Heart right ventricle (tissue), 16 donors: ENCODE results near the gene WDR33. TPM values are rescaled to one million over a fixed set of nuclear protein-coding genes. Genes with fewer than 3 reads are reported as not detected.

Source experiments
- ATAC-seq, 8 donors: fragments of 200-7000 bp; cut with Tn5 transposase; one replicate each; pipeline ENCODE4 v1.9.1; 2020; ENCODE audit warnings: mild to moderate bottlenecking in 8 of 8, moderate library complexity in 8 of 8, moderate number of reproducible peaks in 1 of 8
- DNase-seq, 2 donors: peaks; one replicate each; pipeline ENCODE4 v3.0.0-alpha.2; 2020
- H3K27ac ChIP-seq, 10 donors: fragments of 200-600 bp; sonication (generic) in 2 of 10; one replicate each; pipeline versions ENCODE4 v1.5.0 to v1.8.0; 2020 to 2022; ENCODE audit warnings: mild to moderate bottlenecking in 3 of 10
- H3K27me3 ChIP-seq, 7 donors: fragments of 200-600 bp; one replicate each; pipeline ENCODE4 v1.8.0; 2021 to 2022; ENCODE audit warnings: mild to moderate bottlenecking in 2 of 7
- H3K36me3 ChIP-seq, 9 donors: fragments of 200-600 bp; sonication (generic) in 1 of 9; one replicate each; pipeline versions ENCODE4 v1.5.0 to v1.8.0; 2020 to 2022; ENCODE audit warnings: mild to moderate bottlenecking in 2 of 9
- H3K4me1 ChIP-seq, 9 donors: fragments of 200-600 bp; sonication (generic) in 1 of 9; one replicate each; pipeline versions ENCODE4 v1.5.0 to v1.8.0; 2020 to 2022; ENCODE audit warnings: mild to moderate bottlenecking in 4 of 9
- H3K4me3 ChIP-seq, 10 donors: fragments of 200-600 bp; sonication (generic) in 2 of 10; one replicate each; pipeline versions ENCODE4 v1.5.0 to v1.8.0; 2020 to 2022; ENCODE audit warnings: mild to moderate bottlenecking in 7 of 10, moderate library complexity in 2 of 10
- H3K9me3 ChIP-seq, 11 donors: fragments of 200-600 bp in 10 of 11; sonication (generic) in 2 of 11; one replicate each; pipeline versions ENCODE4 v1.5.0 to v1.8.0; 2013 to 2022; ENCODE audit warnings: mild to moderate bottlenecking in 2 of 11, control low read depth in 1 of 11, moderate library complexity in 1 of 11
- CTCF ChIP-seq, 9 donors: fragments of 200-600 bp; sonication (generic) in 2 of 9; IDR thresholded peaks; one replicate each; pipeline versions ENCODE4 v1.5.0 to v1.8.0; 2021 to 2022; ENCODE audit warnings: antibody characterized with exemption in 9 of 9, mild to moderate bottlenecking in 5 of 9, moderate library complexity in 1 of 9
- WGBS, 2 donors: extraction: QIAGEN DNeasy Blood & Tissue Kit; methylation state at CpG; one replicate each; pipeline ENCODE4 v1.1.7; 2013; ENCODE audit warnings: inconsistent platforms in 1 of 2; 5-methylcytosine and 5-hydroxymethylcytosine counted together
- intact Hi-C, 10 donors: fragments of 100-400 bp; cut with DNase I; formaldehyde crosslinking; loops; one replicate each; pipeline versions ENCODE4 v1.11.1 to v1.14.2; 2022
- polyA plus RNA-seq, 2 donors: library from polyadenylated mRNA; stranded (reverse); fragments of 200-250 nt; gene quantifications; one replicate each; pipeline ENCODE4 v1.2.3, GENCODE V29; 2013
- total RNA-seq, 10 donors: library from RNA; stranded (reverse); fragmentation: NEBNext Ultra II Directional in 3 of 10; extraction: Animal tissue kit (Norgen Biotek cat#: 25700) in 3 of 10; gene quantifications; one replicate each; pipeline versions ENCODE4 v1.2.1 to v1.2.4, GENCODE V29; 2021 to 2023
- donor health status: Arrhythmogenic right ventricular cardiomyopathy.
- donor health status: ischemic (EF 13 %, LVEDD 7.1; RV severe dilation, severe dysfunction).
- donor health status: healthy with polysubstance abuse.
- donor health status: DM: no; HTN: yes; CAD: no.
- donor health status: DM: no; HTN: no; CAD: no.
- donor health status: ischemic (EF 25% LVEDD 6.9; RV normal size, moderate dysfunction).
- donor health status: ischemic (EF 25% LVEDD 5.7; RV mildly dilated, moderate dysfunction).
- donor health status: healthy.
- donor health status: DM: yes; HTN: yes; CAD: no.
- donor health status: Ischemic cardiomyopathy.
- donor health status: ischemic (EF 35%, LVEDD 5.7; RV mildly dilated, moderate dysfunction).
- donor health status: nonischemic (EF 11% LVEDD 7.7; RV severe dilation, severe dysfunction).
- donor health status: DM: yes; HTN: yes; CAD: no.
- donor health status: PGD.
- donor health status: ischemic (EF 29% LVEDD 5.4; RV normal size, mild dysfunction).
- donor health status: nonischemic (EF 23%, LVEDD 6.1; RV moderate dilation, normal function).

Gene WDR33
- total and polyA plus RNA-seq, 12 donors, result 10.5 to 47.6 (median 42.1) TPM

DNA sequence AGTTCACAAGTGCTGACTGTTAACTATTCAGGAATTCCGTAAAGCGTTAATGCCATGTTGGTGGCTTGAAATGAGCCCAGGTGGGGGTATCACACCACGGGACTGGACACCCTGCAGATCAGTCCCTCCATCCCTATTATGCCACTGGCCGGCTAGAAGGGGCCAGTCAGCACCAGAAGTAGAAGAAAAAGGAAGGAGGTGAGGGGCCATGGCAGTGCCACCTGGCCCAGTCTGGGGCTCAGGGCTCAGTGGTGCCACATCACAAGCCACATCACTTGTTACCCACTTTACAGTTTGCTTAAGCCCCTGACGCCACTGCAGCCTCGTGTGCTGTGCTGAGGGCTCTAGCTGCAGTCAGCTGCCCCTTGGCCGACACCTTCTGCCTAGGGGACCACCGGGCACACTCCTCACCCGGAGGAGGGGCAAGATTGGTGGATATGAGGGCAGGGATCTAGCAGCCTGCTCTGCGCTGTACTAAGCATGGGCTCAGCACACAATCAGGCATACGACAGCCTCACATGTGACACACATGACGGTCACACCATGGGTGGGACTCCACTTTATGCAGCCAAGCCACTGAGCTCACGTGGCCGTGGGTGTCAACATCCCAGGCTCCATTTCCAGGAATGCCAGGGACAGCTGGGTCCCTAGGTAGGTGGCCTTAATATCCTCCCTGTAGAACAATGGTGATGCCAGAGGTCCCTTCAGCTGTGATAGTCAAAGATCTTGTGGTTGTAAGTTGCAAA lies 139.2 kb downstream of the WDR33 start:
- Histone ChIP-seq H3K36me3 (peaks cover 0 to 12% (median 0%) of the 10 kb centered on the region in 9 donors), H3K27ac (peak overlapping the region; percentile 88 to 98 (median 97)), H3K4me1 (peaks cover 10 to 90% (median 71%) of the 10 kb centered on the region in 9 donors), H3K27me3 (peaks cover 0 to 31% (median 0%) of the 10 kb centered on the region in 7 donors), H3K9me3 (peaks cover 0 to 9% (median 0%) of the 10 kb centered on the region in 11 donors), H3K4me3 (peak overlapping the region in 8 of 10 donors; percentile 70 to 95 (median 84))
- 44 to 58% methylated on average over 14 of the region's 14 CpGs for WGBS, 2 donors
- no peak for DNase-seq
- no peak for TF ChIP-seq CTCF (IDR thresholded peaks at IDR 0.05)
- intact Hi-C loops, result loop anchor here in 2 of 10 donors (2.0 to 10.0 kb wide), 2 partner anchors 13 to 157 kb away; no protein-coding TSS in a partner anchor
- peak in 1 of 8 donors; percentile 1 for ATAC-seq

- 76 to 80% methylated on average over 5 of the region's 5 CpGs for WGBS, 2 donors
- intact Hi-C loops, result loop anchor here in 1 of 10 donors (10.0 kb wide), 1 partner anchor 156 kb away; no protein-coding TSS in a partner anchor
- DNase-seq, result no peak
Observed at GRCh38 chr2:127670957-127671290, 140.0 kb downstream of the WDR33 start.

GRCh38 chr2:127670055-127670956 lies 140.7 kb downstream of the WDR33 start:
- intact Hi-C loops, result loop anchor here in 1 of 10 donors (10.0 kb wide), 1 partner anchor 156 kb away; no protein-coding TSS in a partner anchor
- Histone ChIP-seq H3K27me3 (peaks cover 0 to 27% (median 0%) of the 10 kb centered on the region in 7 donors), H3K9me3 (peaks cover 0 to 9% (median 0%) of the 10 kb centered on the region in 11 donors), H3K27ac (peak overlapping the region in 4 of 10 donors; percentile 35 to 98 (median 97)), H3K4me3 (no peak overlapping the region), H3K36me3 (peaks cover 0 to 12% (median 0%) of the 10 kb centered on the region in 9 donors), H3K4me1 (peaks cover 16 to 91% (median 77%) of the 10 kb centered on the region in 9 donors)
- no peak for DNase-seq
- 69 to 73% methylated on average over 10 of the region's 10 CpGs for WGBS, 2 donors
- ATAC-seq, result no peak
- TF ChIP-seq CTCF (IDR thresholded peaks at IDR 0.05), result no peak

More at GRCh38 chr2:127670957-127671290, 140.0 kb downstream of the WDR33 start:
- peaks cover 0 to 12% (median 0%) of the 10 kb centered on the region in 9 donors for H3K36me3 ChIP-seq
- no peak for ATAC-seq
- peak overlapping the region in 3 of 10 donors; percentile 97 to 98 (median 97) for H3K27ac ChIP-seq
- no peak overlapping the region for H3K4me3 ChIP-seq
- TF ChIP-seq CTCF (IDR thresholded peaks at IDR 0.05), result no peak
- peaks cover 0 to 27% (median 0%) of the 10 kb centered on the region in 7 donors for H3K27me3 ChIP-seq
- H3K9me3 ChIP-seq, result peaks cover 0 to 9% (median 0%) of the 10 kb centered on the region in 11 donors
- H3K4me1 ChIP-seq, result peaks cover 10 to 90% (median 73%) of the 10 kb centered on the region in 9 donors

GRCh38 chr2:127669056-127669455 lies 141.9 kb downstream of the WDR33 start:
- peaks cover 0 to 12% (median 0%) of the 10 kb centered on the region in 9 donors for H3K36me3 ChIP-seq
- intact Hi-C loops, result no loop called here
- peaks cover 0 to 29% (median 0%) of the 10 kb centered on the region in 7 donors for H3K27me3 ChIP-seq
- no peak for ATAC-seq
- H3K9me3 ChIP-seq, result peaks cover 0 to 9% (median 0%) of the 10 kb centered on the region in 11 donors
- peaks cover 23 to 97% (median 88%) of the 10 kb centered on the region in 9 donors for H3K4me1 ChIP-seq
- DNase-seq, result no peak
- whole genome bisulfite sequencing, 2 donors, result 63 to 67% methylated on average over 7 of the region's 7 CpGs
- H3K4me3 ChIP-seq, result no peak overlapping the region
- no peak for TF ChIP-seq CTCF (IDR thresholded peaks at IDR 0.05)
- H3K27ac ChIP-seq, result peak overlapping the region in 3 of 10 donors; percentile 9 to 22 (median 14)
